H1 (cell line): Measurements from ENCODE around the gene MYL7. TPM values are rescaled to one million over a fixed set of nuclear protein-coding genes. Genes with fewer than 3 reads are reported as not detected.

Experiments
- CTCF ChIA-PET: fragments of 300-600 bp; sonication (Branson Sonifier 250); formaldehyde crosslinking; loops from one replicate; lab custom pipeline; 2021; ENCODE audit not compliant: partially characterized antibody; lab: Charles Lee
- POLR2A ChIA-PET: fragments of 300-600 bp; sonication (Branson Sonifier 250); formaldehyde crosslinking; loops from one replicate; lab custom pipeline; 2021; ENCODE audit warnings: inconsistent platforms; ENCODE audit not compliant: partially characterized antibody; lab: Charles Lee
- DNase-seq, 2 experiments: peaks; one replicate each; pipeline versions ENCODE4 v3.0.0 to v3.0.0-alpha.2; 2010 to 2022; ENCODE audit warnings: low spot score in 2 of 2, low read depth in 1 of 2, mixed read lengths in 1 of 2
- FAIRE-seq: peaks from 2 replicates; lab custom pipeline; 2011; peaks lifted over from hg19 to GRCh38; lab: Jason Lieb, UNC
- H2AFZ ChIP-seq: 2 replicates; pipeline ENCODE4 v1.8.1; 2012; ENCODE audit warnings: low read length, inconsistent platforms
- H2AK5ac ChIP-seq: 2 replicates; pipeline ENCODE4 v1.6.1; 2013; ENCODE audit warnings: low read depth, low read length
- H2BK120ac ChIP-seq: replicated peaks from 2 replicates; pipeline ENCODE3; 2013; ENCODE audit warnings: low read depth, low read length, inconsistent platforms
- H2BK12ac ChIP-seq: 2 replicates; pipeline ENCODE4 v1.6.1; 2013; ENCODE audit warnings: low read depth, low read length
- H2BK15ac ChIP-seq: 2 replicates; pipeline ENCODE4 v1.6.1; 2013; ENCODE audit warnings: low read length
- H2BK20ac ChIP-seq: 2 replicates; pipeline ENCODE4 v1.6.1; 2013; ENCODE audit warnings: low read length
- H2BK5ac ChIP-seq: 2 replicates; pipeline ENCODE4 v1.6.1; 2013; ENCODE audit warnings: low read depth, low read length
- H3K14ac ChIP-seq: 2 replicates; pipeline ENCODE4 v1.6.1; 2013; ENCODE audit warnings: inconsistent platforms; ENCODE audit not compliant: insufficient read length
- H3K18ac ChIP-seq: 2 replicates; pipeline ENCODE4 v1.6.1; 2013; ENCODE audit warnings: low read length; ENCODE audit errors: extremely low read depth
- H3K23ac ChIP-seq: 2 replicates; pipeline ENCODE4 v1.6.1; 2013; ENCODE audit warnings: inconsistent platforms; ENCODE audit not compliant: insufficient read length
- H3K23me2 ChIP-seq: 2 replicates; pipeline ENCODE4 v1.6.1; 2013; ENCODE audit warnings: low read depth, low read length
- H3K27ac ChIP-seq: 2 replicates; pipeline ENCODE4 v1.6.1; 2011; ENCODE audit warnings: low read depth, low read length, inconsistent platforms
- H3K27me3 ChIP-seq, 4 experiments: replicated peaks in 1 of 4; 1 replicate in 1 of 4; 2 replicates in 3 of 4; pipeline versions ENCODE4 v1.6.1 to v1.8.1; 2011 to 2013; ENCODE audit warnings: low read length in 3 of 4, mild to moderate bottlenecking in 3 of 4, inconsistent platforms in 2 of 4, mixed read lengths in 2 of 4, moderate library complexity in 1 of 4; ENCODE audit not compliant: control insufficient read depth in 3 of 4, insufficient read depth in 3 of 4; ENCODE audit errors: extremely low read depth in 1 of 4
- H3K36me3 ChIP-seq, 4 experiments: 2 replicates each; pipeline versions ENCODE4 v1.6.1 to v1.8.1; 2011 to 2013; ENCODE audit warnings: mild to moderate bottlenecking in 4 of 4, low read length in 3 of 4, moderate library complexity in 2 of 4, control low read depth in 1 of 4, inconsistent platforms in 1 of 4; ENCODE audit not compliant: insufficient read depth in 4 of 4, control insufficient read depth in 2 of 4
- H3K4ac ChIP-seq: replicated peaks from 2 replicates; pipeline ENCODE3; 2013; ENCODE audit warnings: low read length, low read depth, mixed read lengths, inconsistent platforms; ENCODE audit not compliant: insufficient read length
- H3K4me1 ChIP-seq, 4 experiments: replicated peaks in 1 of 4; 1 replicate in 1 of 4; 2 replicates in 3 of 4; pipeline versions ENCODE4 v1.6.1 to v1.8.1; 2011 to 2013; ENCODE audit warnings: low read length in 3 of 4, inconsistent platforms in 2 of 4, mixed read lengths in 1 of 4; ENCODE audit not compliant: insufficient read depth in 4 of 4, control insufficient read depth in 3 of 4
- H3K4me2 ChIP-seq, 2 experiments: 2 replicates each; pipeline versions ENCODE4 v1.6.1 to v1.8.1; 2011 to 2013; ENCODE audit warnings: low read depth in 2 of 2, low read length in 2 of 2, control low read depth in 1 of 2, inconsistent platforms in 1 of 2, mild to moderate bottlenecking in 1 of 2; ENCODE audit not compliant: insufficient read depth in 1 of 2
- H3K4me3 ChIP-seq, 4 experiments: fragments of 200-600, 300-600 bp in 1 of 4; sonication (generic), shearing (Covaris generic), sonication (Bioruptor Twin) in 1 of 4; 2 replicates each; pipeline versions ENCODE4 v1.5.1 to v1.8.1; 2011 to 2016; ENCODE audit warnings: low read length in 4 of 4, low read depth in 3 of 4, control low read depth in 2 of 4, inconsistent platforms in 2 of 4, mild to moderate bottlenecking in 2 of 4, mixed read lengths in 1 of 4, moderate library complexity in 1 of 4; ENCODE audit not compliant: insufficient read depth in 2 of 4; ENCODE audit errors: extremely low read depth in 1 of 4
- H3K56ac ChIP-seq: replicated peaks from 2 replicates; pipeline ENCODE3; 2013; ENCODE audit warnings: low read depth, mild to moderate bottlenecking, mixed read lengths, low read length, inconsistent platforms; ENCODE audit not compliant: insufficient read length
- H3K79me1 ChIP-seq: 2 replicates; pipeline ENCODE4 v1.6.1; 2013; ENCODE audit warnings: low read depth, low read length, control low read depth
- H3K79me2 ChIP-seq, 2 experiments: 2 replicates each; pipeline versions ENCODE4 v1.6.1 to v1.8.1; 2012 to 2013; ENCODE audit warnings: low read length in 2 of 2, mild to moderate bottlenecking in 2 of 2, inconsistent platforms in 1 of 2; ENCODE audit not compliant: insufficient read depth in 2 of 2, control insufficient read depth in 1 of 2
- H3K9ac ChIP-seq, 4 experiments: replicated peaks in 1 of 4; 1 replicate in 1 of 4; 2 replicates in 3 of 4; pipeline versions ENCODE4 v1.6.1 to v1.8.1; 2011 to 2013; ENCODE audit warnings: low read depth in 3 of 4, low read length in 3 of 4, control low read depth in 2 of 4, mild to moderate bottlenecking in 2 of 4, moderate library complexity in 2 of 4, inconsistent platforms in 1 of 4; ENCODE audit errors: extremely low read depth in 1 of 4
- H3K9me3 ChIP-seq, 2 experiments: 2 replicates each; pipeline versions ENCODE4 v1.6.1 to v1.8.1; 2012 to 2013; ENCODE audit warnings: mild to moderate bottlenecking in 2 of 2, moderate library complexity in 2 of 2, control low read depth in 1 of 2, inconsistent platforms in 1 of 2, low read depth in 1 of 2, low read length in 1 of 2, mixed read lengths in 1 of 2; ENCODE audit not compliant: insufficient read depth in 2 of 2
- H4K20me1 ChIP-seq, 2 experiments: replicated peaks in 1 of 2; 2 replicates each; pipeline versions ENCODE3 to v1.8.1; 2011 to 2013; ENCODE audit warnings: inconsistent platforms in 2 of 2, low read length in 2 of 2, mild to moderate bottlenecking in 1 of 2; ENCODE audit not compliant: insufficient read depth in 2 of 2, control insufficient read depth in 1 of 2
- H4K5ac ChIP-seq: 2 replicates; pipeline ENCODE4 v1.6.1; 2013; ENCODE audit warnings: low read length, low read depth, mixed read lengths, inconsistent platforms; ENCODE audit not compliant: insufficient read length
- H4K8ac ChIP-seq: 2 replicates; pipeline ENCODE4 v1.8.0; 2013; ENCODE audit warnings: mild to moderate bottlenecking, moderate library complexity, low read length, inconsistent platforms; ENCODE audit not compliant: insufficient read depth; ENCODE audit errors: extremely low read depth
- H4K91ac ChIP-seq: replicated peaks from 2 replicates; pipeline ENCODE3; 2013; ENCODE audit warnings: low read length, mixed read lengths, inconsistent platforms; ENCODE audit not compliant: insufficient read length
- ASH2L ChIP-seq: fragments of 200-600, 300-600 bp; sonication (generic); IDR thresholded peaks from one replicate; pipeline ENCODE4 v1.7.1; 2017; ENCODE audit warnings: low read length
- ATF3 ChIP-seq: IDR thresholded peaks from 2 replicates; pipeline ENCODE4 v1.6.1; 2011; ENCODE audit warnings: low read depth, mild to moderate bottlenecking, low read length; ENCODE audit not compliant: insufficient read depth
- CEBPB ChIP-seq: IDR thresholded peaks from 2 replicates; pipeline ENCODE4 v1.6.1; 2012; ENCODE audit warnings: low read depth, low read length
- EZH2 ChIP-seq: fragments of 200-600 bp; sonication (generic); IDR thresholded peaks from 2 replicates; pipeline ENCODE4 v1.7.1; 2012; ENCODE audit warnings: low read depth, mild to moderate bottlenecking, moderate library complexity, low read length, inconsistent platforms; ENCODE audit not compliant: severe bottlenecking
- RBBP5 ChIP-seq: IDR thresholded peaks from 2 replicates; pipeline ENCODE4 v1.7.1; 2012; ENCODE audit warnings: low read depth, mild to moderate bottlenecking, inconsistent platforms, low read length, moderate library complexity, borderline replicate concordance
- SRF ChIP-seq: IDR thresholded peaks from 2 replicates; pipeline ENCODE4 v1.6.1; 2011; ENCODE audit warnings: mild to moderate bottlenecking, low read depth, low read length, moderate library complexity
- WGBS, 2 experiments: shearing (Covaris generic) in 1 of 2; methylation state at CpG; one replicate each; pipeline versions ENCODE4 v1.1.6 to v1.1.7; 2013 to 2015; ENCODE audit warnings: low lambda C conversion rate in 2 of 2, mixed read lengths in 2 of 2, inconsistent platforms in 1 of 2, low coverage in 1 of 2, missing lambda C conversion rate in 1 of 2; ENCODE audit not compliant: insufficient replicate concordance in 2 of 2, insufficient coverage in 1 of 2, insufficient read length in 1 of 2; ENCODE audit errors: extremely low coverage in 1 of 2, missing lambda C conversion rate in 1 of 2; 5-methylcytosine and 5-hydroxymethylcytosine counted together
- polyA plus RNA-seq, 7 experiments: library from polyadenylated mRNA; depleted of rRNA in 3 of 7; stranded (reverse) in 5 of 7; unstranded in 2 of 7; fragments of >200 nt in 5 of 7; fragments of 200-250 nt in 2 of 7; gene quantifications; 1 replicate in 5 of 7; 2 replicates in 1 of 7; 4 replicates in 1 of 7; pipeline versions ENCODE4 v1.2.1 to v1.2.3, GENCODE V29; 2011 to 2013; ENCODE audit warnings: missing spikeins in 2 of 7, mixed read lengths in 2 of 7
- total RNA-seq: library from RNA; stranded (reverse); fragmentation: NEBNext Ultra II Directional; extraction: Animal tissue kit (Norgen Biotek cat#: 25700); gene quantifications from 2 replicates; pipeline ENCODE4 v1.2.1, GENCODE V29; 2021
- TF ChIP-seq, protein P1 (sequence below): IDR thresholded peaks from 2 replicates; pipeline ENCODE4 v1.6.1; 2011; ENCODE audit warnings: low read length, improper control_type of control experiment

Gene MYL7
- total and polyA plus RNA-seq, 2 of the 8 experiments (the other 6 are each of a cell fraction or from before 2014, with no cell fraction given) = 3.3 to 3.4 TPM

- Histone ChIP-seq H2BK120ac (no peak overlapping the region), H3K9ac (no peak overlapping the region), H3K23ac (no peak overlapping the region), H3K9me3 (no peaks in the 10 kb centered on the region), H4K20me1 (no peaks in the 10 kb centered on the region), H3K18ac (no peak overlapping the region), H3K79me2 (no peaks in the 10 kb centered on the region), H2BK20ac (no peak overlapping the region), H2BK5ac (no peak overlapping the region), H3K56ac (no peak overlapping the region), H3K36me3 (no peaks in the 10 kb centered on the region), H2BK12ac (no peak overlapping the region), H3K79me1 (no peaks in the 10 kb centered on the region), H3K14ac (no peak overlapping the region), H2AFZ (no peak overlapping the region), H3K4me1 (peaks cover 0 to 20% (median 8%) of the 10 kb centered on the region in 4 experiments; a peak in 4 of 7 replicates), H3K27me3 (peaks cover 13 to 27% (median 22%) of the 10 kb centered on the region in 4 experiments), H3K4ac (no peak overlapping the region), H3K4me2 (no peak overlapping the region), H4K5ac (no peak overlapping the region), H4K8ac (no peak overlapping the region), H2AK5ac (no peak overlapping the region), H2BK15ac (no peak overlapping the region), H3K4me3 (no peak overlapping the region), H3K27ac (no peak overlapping the region), H3K23me2 (peaks cover 8% of the 10 kb centered on the region; the same call in 1 of the 2 replicates), H4K91ac (no peak overlapping the region)
- POLR2A ChIA-PET = no interaction called here
- no peak for DNase-seq
- FAIRE-seq = no peak
- CTCF ChIA-PET = interaction anchor here (1.1 to 4.5 kb wide), 2 partner anchors 12 to 21 kb away, joined by 4 to 27 read pairs; no protein-coding TSS in a partner anchor
- WGBS, 2 experiments = 85% methylated on average over 6 of the region's 6 CpGs; no CpG with 5 or more reads in 1 of the 2 experiments
- no peak for TF ChIP-seq ASH2L
- no peak for TF ChIP-seq RBBP5
- TF ChIP-seq, protein P1, sequence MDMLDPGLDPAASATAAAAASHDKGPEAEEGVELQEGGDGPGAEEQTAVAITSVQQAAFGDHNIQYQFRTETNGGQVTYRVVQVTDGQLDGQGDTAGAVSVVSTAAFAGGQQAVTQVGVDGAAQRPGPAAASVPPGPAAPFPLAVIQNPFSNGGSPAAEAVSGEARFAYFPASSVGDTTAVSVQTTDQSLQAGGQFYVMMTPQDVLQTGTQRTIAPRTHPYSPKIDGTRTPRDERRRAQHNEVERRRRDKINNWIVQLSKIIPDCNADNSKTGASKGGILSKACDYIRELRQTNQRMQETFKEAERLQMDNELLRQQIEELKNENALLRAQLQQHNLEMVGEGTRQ = no peak
- TF ChIP-seq ATF3 = no peak
- no peak for TF ChIP-seq SRF
- no peak for TF ChIP-seq CEBPB
- no peak for TF ChIP-seq EZH2
Observed at GRCh38 chr7:44143646-44144250, 2.6 kb upstream of the MYL7 start.
